ENCODE results near the gene FAM169A. TPM values are rescaled to one million over a fixed set of nuclear protein-coding genes. Genes with fewer than 3 reads are reported as not detected.

The FAM169A gene
- total and polyA plus RNA-seq, 2 donors (not counting 3 experiments of a cell fraction or from before 2014, with no cell fraction given): 0.06 to 0.62 TPM

- intact Hi-C loops (cut with micrococcal nuclease): no loop called here
- H3K36me3 ChIP-seq (ENCODE audit: control insufficient read depth in 2 of 2, extremely low read depth in 1 of 2, insufficient read depth in 2 of 2, low read length in 2 of 2): no peaks in the 10 kb centered on the region
- BruUV-seq (replicated peaks): no TSS peak
- H3K9ac ChIP-seq (replicated peaks; ENCODE audit: extremely low read depth, insufficient read depth, low read length): no peak overlapping the region
- TF ChIP-seq JUN (IDR thresholded peaks at IDR 0.05; ENCODE audit: borderline replicate concordance, insufficient read depth, insufficient read length, low read depth) (no peak), GATA2 (IDR thresholded peaks at IDR 0.05; ENCODE audit: insufficient read depth, insufficient read length, low read depth, low read length) (no peak), MYC (IDR thresholded peaks at IDR 0.05; ENCODE audit: low read depth, low read length) (no peak), CTCF (IDR thresholded peaks at IDR 0.05; ENCODE audit: extremely low read depth in 1 of 2, insufficient read depth in 1 of 2, low read depth in 1 of 2, low read length in 2 of 2) (no peak), POLR2A (IDR thresholded peaks at IDR 0.05; ENCODE audit: low read depth, low read length) (no peak), FOS (IDR thresholded peaks at IDR 0.05; ENCODE audit: borderline replicate concordance, insufficient read depth, low read length) (no peak), EZH2 (IDR thresholded peaks at IDR 0.05; ENCODE audit: borderline replicate concordance, low read depth, low read length, severe bottlenecking) (no peak), POLR2AphosphoS5 (IDR thresholded peaks at IDR 0.05; ENCODE audit: insufficient read depth, low read depth, low read length) (no peak)
- TF ChIP-seq, protein P1, sequence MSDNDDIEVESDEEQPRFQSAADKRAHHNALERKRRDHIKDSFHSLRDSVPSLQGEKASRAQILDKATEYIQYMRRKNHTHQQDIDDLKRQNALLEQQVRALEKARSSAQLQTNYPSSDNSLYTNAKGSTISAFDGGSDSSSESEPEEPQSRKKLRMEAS (IDR thresholded peaks at IDR 0.05; ENCODE audit: insufficient read depth, insufficient read length): no peak
- H3K4me3 ChIP-seq (replicated peaks in 1 of 3; ENCODE audit: insufficient read depth in 1 of 3, low read depth in 1 of 3, low read length in 3 of 3): no peak overlapping the region
- no peaks in the 10 kb centered on the region for H3K9me3 ChIP-seq (replicated peaks; ENCODE audit: control insufficient read depth, insufficient read depth, low read length)
- no peak overlapping the region for H3K4me2 ChIP-seq (ENCODE audit: insufficient read depth, low read length)
- ChIA-PET POLR2A (no interaction called here), CTCF (interaction anchor here (0.7 kb wide), 2 partner anchors 138 to 172 kb away, joined by 3 to 4 read pairs; no protein-coding TSS in a partner anchor)
- H3K27me3 ChIP-seq (ENCODE audit: control insufficient read depth in 2 of 2, insufficient read depth in 2 of 2, low read length in 2 of 2): peaks cover 0 to 1% of the 10 kb centered on the region in 2 experiments
- no peak overlapping the region for H2AFZ ChIP-seq (ENCODE audit: low read depth, low read length)
- no peak overlapping the region for H3K27ac ChIP-seq (ENCODE audit: insufficient read depth, low read depth, low read length)
- dilution Hi-C loops (cut with MboI; ENCODE audit: extremely low pct_ligation_motif_present, low sequenced_read_pairs): no loop called here
- H3K9me1 ChIP-seq (replicated peaks; ENCODE audit: control insufficient read depth, extremely low read depth, insufficient read depth, low read length): no peaks in the 10 kb centered on the region
- H4K20me1 ChIP-seq (replicated peaks; ENCODE audit: control insufficient read depth, extremely low read depth, insufficient read depth, low read length): no peaks in the 10 kb centered on the region
- DNase-seq (ENCODE audit: low read depth, low spot score) (no peak), FAIRE-seq (no peak)
- H3K4me1 ChIP-seq (ENCODE audit: control insufficient read depth, extremely low read depth, insufficient read depth, low read length): no peaks in the 10 kb centered on the region
- no peaks in the 10 kb centered on the region for H3K79me2 ChIP-seq (ENCODE audit: control insufficient read depth, insufficient read depth, low read length)
These were observed 55.3 kb downstream of the FAM169A start for GRCh38 chr5:74810915-74811314.
